Ishikawa (cell line): Measurements from ENCODE around the gene KMT2E.

ENCODE experiments used
- CEBPB ChIP-seq: IDR thresholded peaks from 2 replicates; pipeline ENCODE4 v1.6.1; 2012
- CREB1 ChIP-seq: IDR thresholded peaks from 2 replicates; pipeline ENCODE4 v1.6.1; 2012; ENCODE audit warnings: low read depth
- EGR1 ChIP-seq: IDR thresholded peaks from 2 replicates; pipeline ENCODE4 v1.6.1; 2012
- EP300 ChIP-seq: IDR thresholded peaks from 2 replicates; pipeline ENCODE4 v1.6.1; 2012; ENCODE audit warnings: borderline replicate concordance
- FOXM1 ChIP-seq: IDR thresholded peaks from 2 replicates; pipeline ENCODE4 v1.6.1; 2012; ENCODE audit warnings: low read depth, borderline replicate concordance
- MAX ChIP-seq: IDR thresholded peaks from 2 replicates; pipeline ENCODE4 v1.6.1; 2012
- NFIC ChIP-seq: IDR thresholded peaks from 2 replicates; pipeline ENCODE4 v1.6.1; 2012
- RAD21 ChIP-seq: IDR thresholded peaks from 2 replicates; pipeline ENCODE4 v1.6.1; 2012; ENCODE audit warnings: low read depth
- REST ChIP-seq: IDR thresholded peaks from 2 replicates; pipeline ENCODE4 v1.6.1; 2012; ENCODE audit warnings: low read depth, mild to moderate bottlenecking
- TAF1 ChIP-seq: IDR thresholded peaks from 2 replicates; pipeline ENCODE4 v1.6.1; 2012; ENCODE audit warnings: low read depth, mild to moderate bottlenecking
- TCF12 ChIP-seq: IDR thresholded peaks from 2 replicates; pipeline ENCODE4 v1.6.1; 2012; ENCODE audit warnings: low read depth
- TEAD4 ChIP-seq: IDR thresholded peaks from 2 replicates; pipeline ENCODE4 v1.6.1; 2012
- USF1 ChIP-seq: IDR thresholded peaks from 2 replicates; pipeline ENCODE4 v1.6.1; 2012
- YY1 ChIP-seq: IDR thresholded peaks from 2 replicates; pipeline ENCODE4 v1.6.1; 2012; ENCODE audit warnings: low read depth
- ZBTB7A ChIP-seq: IDR thresholded peaks from 2 replicates; pipeline ENCODE4 v1.6.1; 2012; ENCODE audit warnings: low read depth

KMT2E gene

GRCh38 chr7:105024734-105025133 is 10.7 kb downstream of the KMT2E start:
- TF ChIP-seq CEBPB (no peak), MAX (no peak), TEAD4 (no peak), NFIC (no peak), EGR1 (no peak), CREB1 (no peak), EP300 (no peak), TAF1 (no peak), TCF12 (no peak), REST (no peak), USF1 (no peak)

GRCh38 chr7:105026750-105027149 is 12.7 kb downstream of the KMT2E start:
- no peak for TF ChIP-seq TEAD4
- no peak for TF ChIP-seq MAX
- TF ChIP-seq CREB1 = no peak
- TF ChIP-seq REST = no peak
- no peak for TF ChIP-seq TCF12
- no peak for TF ChIP-seq ZBTB7A
- TF ChIP-seq EP300 = no peak
- TF ChIP-seq NFIC = no peak
- TF ChIP-seq YY1 = no peak
- no peak for TF ChIP-seq CEBPB
- TF ChIP-seq TAF1 = no peak
- TF ChIP-seq RAD21 = no peak
- no peak for TF ChIP-seq EGR1
- TF ChIP-seq FOXM1 = no peak

- TF ChIP-seq CEBPB (no peak), RAD21 (no peak), EP300 (no peak), CREB1 (no peak), FOXM1 (no peak), NFIC (no peak), TEAD4 (no peak), MAX (no peak), YY1 (no peak), TAF1 (no peak), TCF12 (no peak), ZBTB7A (no peak), EGR1 (no peak), REST (no peak), USF1 (no peak)
Observed at GRCh38 chr7:105027176-105027853, 13.3 kb downstream of the KMT2E start.

- no peak for TF ChIP-seq ZBTB7A
- no peak for TF ChIP-seq NFIC
- TF ChIP-seq TEAD4 = no peak
- TF ChIP-seq EP300 = no peak
- TF ChIP-seq CREB1 = no peak
- no peak for TF ChIP-seq YY1
- no peak for TF ChIP-seq RAD21
- no peak for TF ChIP-seq TCF12
- TF ChIP-seq USF1 = no peak
Observed at GRCh38 chr7:105028004-105028403, 14.0 kb downstream of the KMT2E start.
